K562 (cell line): ENCODE measurements around the gene TMEM209. TPM values are rescaled to one million over a fixed set of nuclear protein-coding genes. Genes with fewer than 3 reads are reported as not detected.

ENCODE experiments used
- ATAC-seq: fragments of 200-7000 bp; cut with Tn5 transposase; 3 replicates; pipeline ENCODE4 v1.9.1; 2020; ENCODE audit warnings: moderate library complexity
- BruUV-seq: library from RNA; stranded (reverse); fragments of 400-500 nt; replicated peaks from 2 replicates; lab custom pipeline; 2021; lab: Mats Ljungman, UMichigan
- CTCF ChIA-PET: fragments of 300-600 bp; formaldehyde crosslinking; extraction: SDS; loops from one replicate; lab custom pipeline; 2021; ENCODE audit warnings: low intra/inter-chr PET ratio; lab: Yijun Ruan, JAX
- POLR2A ChIA-PET: fragments of 300-600, 350-650 bp; sonication (Branson Sonifier 250); formaldehyde crosslinking; extraction: SDS; loops from one replicate; lab custom pipeline; 2021; ENCODE audit warnings: antibody characterized with exemption, inconsistent platforms; lab: Yijun Ruan, JAX
- DNase-seq, 4 experiments: peaks; one replicate each; pipeline versions ENCODE4 v3.0.0 to v3.0.0-alpha.2; 2011 to 2018; ENCODE audit warnings: low spot score in 3 of 4, mixed read lengths in 3 of 4; ENCODE audit errors: extremely low read depth in 1 of 4
- FAIRE-seq: peaks from 2 replicates; lab custom pipeline; 2011; peaks lifted over from hg19 to GRCh38; lab: Jason Lieb, UNC
- H2AFZ ChIP-seq: 2 replicates; pipeline ENCODE4 v1.6.0; 2011; ENCODE audit warnings: low read depth, low read length, control low read depth, inconsistent platforms
- H3K27ac ChIP-seq: fragments of 200-600 bp; 3 replicates; pipeline ENCODE4 v1.8.0; 2011; ENCODE audit warnings: low read depth, mild to moderate bottlenecking, control low read depth, inconsistent platforms, low read length, moderate library complexity, mixed read lengths; ENCODE audit errors: extremely low read depth
- H3K27me3 ChIP-seq, 2 experiments: fragments of 300-600 bp in 1 of 2; 2 replicates in 1 of 2; 3 replicates in 1 of 2; pipeline versions ENCODE4 v1.6.0 to v1.8.0; 2011; ENCODE audit warnings: inconsistent platforms in 2 of 2, low read length in 2 of 2, mild to moderate bottlenecking in 1 of 2, mixed read lengths in 1 of 2, moderate library complexity in 1 of 2; ENCODE audit not compliant: control insufficient read depth in 2 of 2, insufficient read depth in 2 of 2
- H3K36me3 ChIP-seq: fragments of 300-600 bp; 3 replicates; pipeline ENCODE4 v1.8.0; 2011; ENCODE audit warnings: mild to moderate bottlenecking, low read length, inconsistent platforms; ENCODE audit not compliant: control insufficient read depth, insufficient read depth
- H3K4me1 ChIP-seq, 2 experiments: fragments of 200-600 bp in 1 of 2; replicated peaks in 1 of 2; 2 replicates in 1 of 2; 3 replicates in 1 of 2; pipeline versions ENCODE4 v1.5.1 to v1.8.0; 2011; ENCODE audit warnings: inconsistent platforms in 2 of 2, low read length in 2 of 2, mild to moderate bottlenecking in 1 of 2, mixed read lengths in 1 of 2, moderate library complexity in 1 of 2; ENCODE audit not compliant: control insufficient read depth in 2 of 2, insufficient read depth in 2 of 2
- H3K4me2 ChIP-seq: 2 replicates; pipeline ENCODE4 v1.6.1; 2011; ENCODE audit warnings: low read length, control low read depth, inconsistent platforms, mixed read lengths; ENCODE audit not compliant: insufficient read depth
- H3K4me3 ChIP-seq: fragments of 200-600 bp; sonication (generic), shearing (Covaris generic); 2 replicates; pipeline ENCODE4 v1.5.1; 2016; ENCODE audit warnings: control low read depth, inconsistent platforms
- H3K79me2 ChIP-seq: fragments of 200-600 bp; 3 replicates; pipeline ENCODE4 v1.8.0; 2011; ENCODE audit warnings: low read length, inconsistent platforms; ENCODE audit not compliant: control insufficient read depth, insufficient read depth
- H3K9ac ChIP-seq, 2 experiments: 2 replicates each; pipeline versions ENCODE4 v1.6.0 to v1.6.1; 2011; ENCODE audit warnings: low read depth in 2 of 2, low read length in 2 of 2, control low read depth in 1 of 2, inconsistent platforms in 1 of 2, mild to moderate bottlenecking in 1 of 2, mixed read lengths in 1 of 2; ENCODE audit not compliant: insufficient read depth in 1 of 2
- H3K9me1 ChIP-seq: one replicate; pipeline ENCODE4 v1.6.0; 2011; ENCODE audit warnings: inconsistent platforms, mild to moderate bottlenecking, low read length, moderate library complexity; ENCODE audit not compliant: control insufficient read depth, insufficient read depth
- H3K9me3 ChIP-seq: replicated peaks from 2 replicates; pipeline ENCODE4 v1.5.1; 2011; ENCODE audit warnings: low read depth, low read length, inconsistent platforms; ENCODE audit not compliant: control insufficient read depth, insufficient read depth
- H4K20me1 ChIP-seq: replicated peaks from 2 replicates; pipeline ENCODE4 v1.6.1; 2011; ENCODE audit warnings: low read length, inconsistent platforms, mixed read lengths; ENCODE audit not compliant: control insufficient read depth, insufficient read depth
- MEF2D ChIP-seq: conservative IDR thresholded peaks from 2 replicates; pipeline ENCODE4 v1.6.1; 2016; ENCODE audit warnings: low read depth, missing genetic modification characterization, missing compliant biosample characterization
- PTTG1 ChIP-seq: fragments of 450-650 bp; IDR thresholded peaks from 2 replicates; pipeline ENCODE4 v1.6.1; 2016; ENCODE audit warnings: low read depth, mild to moderate bottlenecking, missing genetic modification characterization, missing compliant biosample characterization
- YBX1 ChIP-seq: fragments of 450-650 bp; IDR thresholded peaks from 2 replicates; pipeline ENCODE4 v1.7.1; 2016; ENCODE audit warnings: mild to moderate bottlenecking
- ZNF224 ChIP-seq: sonication (generic); formaldehyde crosslinking; IDR thresholded peaks from 2 replicates; pipeline ENCODE4 v1.8.0; 2022; ENCODE audit warnings: mild to moderate bottlenecking, missing genetic modification reagents
- ZNF347 ChIP-seq: fragments of 450-650 bp; formaldehyde crosslinking; IDR thresholded peaks from 2 replicates; pipeline ENCODE4 v1.4.0; 2020; ENCODE audit warnings: low read depth, mild to moderate bottlenecking, moderate library complexity
- WGBS: fragments of 100-300 bp; shearing (Covaris generic); methylation state at CpG from one replicate; pipeline ENCODE4 v1.1.6; 2016; ENCODE audit warnings: low coverage, mixed read lengths; ENCODE audit not compliant: insufficient coverage; ENCODE audit errors: missing lambda C conversion rate; 5-methylcytosine and 5-hydroxymethylcytosine counted together
- in situ Hi-C: fragments of 300-500 bp; cut with MboI; formaldehyde crosslinking; loops from 4 replicates; pipeline ENCODE4 v1.15.0; 2018; ENCODE audit warnings: inconsistent platforms, mixed read lengths
- intact Hi-C: fragments of 100-400 bp; cut with micrococcal nuclease; formaldehyde crosslinking; loops from 2 replicates; pipeline ENCODE4 v1.14.2; 2022
- polyA plus RNA-seq, 8 experiments: library from polyadenylated mRNA; depleted of rRNA in 4 of 8; stranded (reverse) in 5 of 8; unstranded in 3 of 8; fragments of >200 nt; fragmentation: Nextera tagmentation in 2 of 8; fragmentation: Illumina TruSeq in 1 of 8; extraction: Ambion mirVana in 2 of 8; extraction: Trizol in 1 of 8; gene quantifications; 2 replicates each; pipeline versions ENCODE4 v1.2.1 to v1.2.3, GENCODE V29; 2011 to 2014; ENCODE audit warnings: inconsistent platforms in 1 of 8, missing spikeins in 1 of 8
- total RNA-seq, 7 experiments: library from RNA; depleted of rRNA in 6 of 7; stranded (reverse); fragments of >200 nt in 6 of 7; fragmentation: Illumina TruSeq in 2 of 7; extraction: Trizol in 2 of 7; gene quantifications; 2 replicates each; pipeline versions ENCODE4 v1.2.1 to v1.2.3, GENCODE V29; 2011 to 2021; ENCODE audit warnings: low replicate concordance in 1 of 7
- TF ChIP-seq, protein P1 (sequence below): fragments of 450-650 bp; conservative IDR thresholded peaks from 2 replicates; pipeline ENCODE4 v1.6.1; 2016; ENCODE audit warnings: missing genetic modification characterization, low read depth, mild to moderate bottlenecking, control low read depth, missing compliant biosample characterization
- TF ChIP-seq, protein P2 (sequence below): fragments of 250-450 bp; sonication (Bioruptor Pico); IDR thresholded peaks from 2 replicates; pipeline ENCODE4 v1.8.0; 2021; ENCODE audit warnings: moderate library complexity, mild to moderate bottlenecking, inconsistent platforms
- TF ChIP-seq, protein P3 (sequence below): fragments of 150-350 bp; conservative IDR thresholded peaks from 2 replicates; pipeline ENCODE4 v1.6.1; 2014; ENCODE audit warnings: low read length

The TMEM209 gene
- total and polyA plus RNA-seq, 9 of the 15 experiments (the other 6 are each of a cell fraction or from before 2014, with no cell fraction given) = 36.8 to 116 (median 76.6) TPM

DNA sequence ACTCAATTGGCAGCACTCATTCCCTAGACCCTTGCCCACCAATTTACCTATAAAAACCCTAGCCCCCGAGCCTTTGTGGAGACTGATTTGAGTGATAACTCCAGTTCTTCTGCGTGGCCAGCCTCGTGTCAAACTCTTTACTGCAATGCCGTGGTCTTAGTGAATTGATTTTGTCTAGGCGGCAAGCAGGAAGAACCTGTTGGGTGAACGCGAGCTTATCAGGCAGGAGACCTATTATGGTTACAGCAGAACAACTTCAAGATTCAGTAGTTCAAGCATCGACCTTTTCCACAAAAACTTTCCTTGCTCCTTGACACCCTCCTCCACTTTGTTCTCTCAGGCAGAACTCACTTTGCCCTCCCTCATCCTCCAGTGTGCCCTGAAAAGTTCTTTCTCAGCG lies 14.7 kb upstream of the TMEM209 start:
- 41% methylated on average over 9 of the region's 9 CpGs for WGBS
- CTCF ChIA-PET = no interaction called here
- in situ Hi-C loops (no loop called here), intact Hi-C loops (no loop called here)
- no peaks in the 10 kb centered on the region for H3K9me3 ChIP-seq
- peak overlapping the region; percentile 48; the same call in 1 of the 2 replicates for H2AFZ ChIP-seq
- no peaks in the 10 kb centered on the region for H3K36me3 ChIP-seq
- no peaks in the 10 kb centered on the region for H3K9me1 ChIP-seq
- POLR2A ChIA-PET = interaction anchor here (0.6 to 3.0 kb wide), 3 partner anchors 15 to 346 kb away, joined by 3 to 14 read pairs (median 4); partner anchors contain the start of gene TMEM209
- H3K4me3 ChIP-seq = no peak overlapping the region
- H3K4me1 ChIP-seq = peaks cover 7 to 14% of the 10 kb centered on the region in 2 experiments; a peak in 4 of 5 replicates
- no peaks in the 10 kb centered on the region for H4K20me1 ChIP-seq
- H3K27me3 ChIP-seq = no peaks in the 10 kb centered on the region
- FAIRE-seq = no peak
- H3K4me2 ChIP-seq = no peak overlapping the region
- no peak for TF ChIP-seq ZNF224 (CRISPR knock-in tag)
- H3K27ac ChIP-seq = no peak overlapping the region
- no peak overlapping the region for H3K9ac ChIP-seq
- no peaks in the 10 kb centered on the region for H3K79me2 ChIP-seq
- no peak for ATAC-seq
- DNase-seq = no peak
- no TSS peak for BruUV-seq

DNA sequence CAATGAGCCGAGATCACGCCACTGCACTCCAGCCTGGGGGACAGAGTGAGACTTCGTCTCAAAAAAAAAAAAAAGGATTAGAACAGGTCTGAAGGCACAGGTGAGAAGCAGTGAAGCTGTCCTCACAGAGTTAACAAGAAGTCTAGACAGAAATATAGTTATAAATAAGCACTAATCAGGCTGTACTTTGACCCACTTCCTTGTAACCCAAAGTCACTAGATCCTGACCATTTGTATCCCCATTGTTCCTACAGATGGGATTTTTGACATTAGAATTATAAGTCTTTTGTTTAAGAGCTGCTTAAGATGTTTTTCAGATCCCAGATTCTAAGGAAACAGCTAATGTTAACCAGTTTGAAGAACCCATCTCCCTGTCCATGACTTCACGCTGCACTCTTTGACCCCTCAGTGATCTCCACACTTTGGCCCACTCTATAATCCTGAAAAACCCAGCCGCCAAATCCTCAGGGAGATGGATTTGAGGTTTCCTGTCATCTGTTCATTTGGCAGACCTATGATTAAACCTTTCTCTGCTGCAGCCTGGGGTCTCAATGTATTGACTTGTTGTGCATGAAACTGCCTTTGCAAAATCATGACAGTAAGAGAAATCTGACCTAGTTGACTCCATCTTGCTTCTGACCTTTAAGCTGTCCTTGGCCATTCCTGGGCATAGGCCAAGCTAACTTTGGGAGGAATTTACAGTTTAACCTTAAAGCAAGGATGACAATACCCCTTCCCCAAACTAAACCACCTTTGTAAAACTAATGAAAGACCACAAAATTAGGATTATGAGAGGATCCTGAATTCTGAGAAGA lies 13.8 kb upstream of the TMEM209 start:
- intact Hi-C loops (no loop called here), in situ Hi-C loops (no loop called here)
- FAIRE-seq (no peak), DNase-seq (no peak), ATAC-seq (no peak)
- no peak overlapping the region for H3K27ac ChIP-seq
- WGBS = 80% methylated on average over 4 of the region's 5 CpGs
- H2AFZ ChIP-seq = peak overlapping the region; percentile 37; the same call in 1 of the 2 replicates
- H3K27me3 ChIP-seq = no peaks in the 10 kb centered on the region
- CTCF ChIA-PET = no interaction called here
- peaks cover 7 to 13% of the 10 kb centered on the region in 2 experiments; a peak in 4 of 5 replicates for H3K4me1 ChIP-seq
- no peak overlapping the region for H3K4me3 ChIP-seq
- H3K36me3 ChIP-seq = no peaks in the 10 kb centered on the region
- POLR2A ChIA-PET = interaction anchor here (0.6 to 3.0 kb wide), 6 partner anchors 10 to 346 kb away, joined by 3 to 14 read pairs (median 4); partner anchors contain the start of gene TMEM209
- H3K4me2 ChIP-seq = no peak overlapping the region
- no peaks in the 10 kb centered on the region for H3K79me2 ChIP-seq
- H3K9ac ChIP-seq = no peak overlapping the region
- no peaks in the 10 kb centered on the region for H4K20me1 ChIP-seq
- no peaks in the 10 kb centered on the region for H3K9me3 ChIP-seq
- H3K9me1 ChIP-seq = no peaks in the 10 kb centered on the region
- BruUV-seq = no TSS peak
- no peak for TF ChIP-seq ZNF347 (CRISPR knock-in tag)
- 0 out of 2 replicates have a peak, but pooled peaks have one; percentile 10 for TF ChIP-seq PTTG1
- TF ChIP-seq, protein P1, sequence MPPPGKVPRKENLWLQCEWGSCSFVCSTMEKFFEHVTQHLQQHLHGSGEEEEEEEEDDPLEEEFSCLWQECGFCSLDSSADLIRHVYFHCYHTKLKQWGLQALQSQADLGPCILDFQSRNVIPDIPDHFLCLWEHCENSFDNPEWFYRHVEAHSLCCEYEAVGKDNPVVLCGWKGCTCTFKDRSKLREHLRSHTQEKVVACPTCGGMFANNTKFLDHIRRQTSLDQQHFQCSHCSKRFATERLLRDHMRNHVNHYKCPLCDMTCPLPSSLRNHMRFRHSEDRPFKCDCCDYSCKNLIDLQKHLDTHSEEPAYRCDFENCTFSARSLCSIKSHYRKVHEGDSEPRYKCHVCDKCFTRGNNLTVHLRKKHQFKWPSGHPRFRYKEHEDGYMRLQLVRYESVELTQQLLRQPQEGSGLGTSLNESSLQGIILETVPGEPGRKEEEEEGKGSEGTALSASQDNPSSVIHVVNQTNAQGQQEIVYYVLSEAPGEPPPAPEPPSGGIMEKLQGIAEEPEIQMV = 0 out of 2 replicates have a peak, but pooled peaks have one; percentile 9
- no peak for TF ChIP-seq YBX1
- 0 out of 2 replicates have a peak, but pooled peaks have one; percentile 57 for TF ChIP-seq MEF2D (tag)
- TF ChIP-seq, protein P2, sequence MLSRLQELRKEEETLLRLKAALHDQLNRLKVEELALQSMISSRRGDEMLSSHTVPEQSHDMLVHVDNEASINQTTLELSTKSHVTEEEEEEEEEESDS (CRISPR knock-in tag) = no peak
- TF ChIP-seq, protein P3, sequence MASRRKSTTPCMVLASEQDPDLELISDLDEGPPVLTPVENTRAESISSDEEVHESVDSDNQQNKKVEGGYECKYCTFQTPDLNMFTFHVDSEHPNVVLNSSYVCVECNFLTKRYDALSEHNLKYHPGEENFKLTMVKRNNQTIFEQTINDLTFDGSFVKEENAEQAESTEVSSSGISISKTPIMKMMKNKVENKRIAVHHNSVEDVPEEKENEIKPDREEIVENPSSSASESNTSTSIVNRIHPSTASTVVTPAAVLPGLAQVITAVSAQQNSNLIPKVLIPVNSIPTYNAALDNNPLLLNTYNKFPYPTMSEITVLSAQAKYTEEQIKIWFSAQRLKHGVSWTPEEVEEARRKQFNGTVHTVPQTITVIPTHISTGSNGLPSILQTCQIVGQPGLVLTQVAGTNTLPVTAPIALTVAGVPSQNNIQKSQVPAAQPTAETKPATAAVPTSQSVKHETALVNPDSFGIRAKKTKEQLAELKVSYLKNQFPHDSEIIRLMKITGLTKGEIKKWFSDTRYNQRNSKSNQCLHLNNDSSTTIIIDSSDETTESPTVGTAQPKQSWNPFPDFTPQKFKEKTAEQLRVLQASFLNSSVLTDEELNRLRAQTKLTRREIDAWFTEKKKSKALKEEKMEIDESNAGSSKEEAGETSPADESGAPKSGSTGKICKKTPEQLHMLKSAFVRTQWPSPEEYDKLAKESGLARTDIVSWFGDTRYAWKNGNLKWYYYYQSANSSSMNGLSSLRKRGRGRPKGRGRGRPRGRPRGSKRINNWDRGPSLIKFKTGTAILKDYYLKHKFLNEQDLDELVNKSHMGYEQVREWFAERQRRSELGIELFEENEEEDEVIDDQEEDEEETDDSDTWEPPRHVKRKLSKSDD = no peak
